ENCODE measurements around the gene TAS2R46. TPM values are rescaled to one million over a fixed set of nuclear protein-coding genes. Genes with fewer than 3 reads are reported as not detected.

TAS2R46 gene
- total and polyA plus RNA-seq, 2 of the 13 experiments (the other 11 are each of a cell fraction or from before 2014, with no cell fraction given) = 0.16 to 3.5 TPM

DNA sequence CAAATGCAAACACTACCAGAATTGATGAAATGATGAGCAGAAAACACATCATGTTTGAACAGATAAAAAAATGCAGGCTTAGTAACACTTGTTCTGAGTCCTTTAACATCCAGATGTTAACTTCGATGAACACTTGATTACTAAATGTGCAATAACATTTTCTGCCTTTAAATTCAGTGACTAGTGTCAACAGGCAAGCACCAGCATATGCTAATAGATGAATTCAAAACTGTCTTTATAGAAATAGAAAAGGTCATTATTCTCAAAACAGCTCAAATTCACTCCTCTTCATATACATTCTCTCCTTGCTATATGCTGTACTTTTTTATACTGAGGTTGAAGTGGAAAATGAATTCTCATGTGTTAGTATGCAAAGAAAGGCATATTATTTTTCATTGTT lies 39.6 kb downstream of the TAS2R46 start, which contains the start of gene TAS2R19 (continued):
- TF ChIP-seq ZNF318 (CRISPR knock-in tag; IDR thresholded peaks at IDR 0.05) = no peak
- no peak for TF ChIP-seq ZNF382 (CRISPR knock-in tag; IDR thresholded peaks at IDR 0.05; ENCODE audit: borderline replicate concordance)
- TF ChIP-seq ZNF629 (CRISPR knock-in tag; conservative IDR thresholded peaks at IDR 0.05) = no peak
- no peak for TF ChIP-seq HNRNPH1 (optimal IDR thresholded peaks at IDR 0.05; ENCODE audit: low read depth, low read length)
- TF ChIP-seq, protein P1, sequence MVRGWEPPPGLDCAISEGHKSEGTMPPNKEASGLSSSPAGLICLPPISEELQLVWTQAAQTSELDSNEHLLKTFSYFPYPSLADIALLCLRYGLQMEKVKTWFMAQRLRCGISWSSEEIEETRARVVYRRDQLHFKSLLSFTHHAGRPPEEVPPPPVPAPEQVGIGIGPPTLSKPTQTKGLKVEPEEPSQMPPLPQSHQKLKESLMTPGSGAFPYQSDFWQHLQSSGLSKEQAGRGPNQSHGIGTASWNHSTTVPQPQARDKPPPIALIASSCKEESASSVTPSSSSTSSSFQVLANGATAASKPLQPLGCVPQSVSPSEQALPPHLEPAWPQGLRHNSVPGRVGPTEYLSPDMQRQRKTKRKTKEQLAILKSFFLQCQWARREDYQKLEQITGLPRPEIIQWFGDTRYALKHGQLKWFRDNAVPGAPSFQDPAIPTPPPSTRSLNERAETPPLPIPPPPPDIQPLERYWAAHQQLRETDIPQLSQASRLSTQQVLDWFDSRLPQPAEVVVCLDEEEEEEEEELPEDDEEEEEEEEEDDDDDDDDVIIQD (CRISPR knock-in tag; IDR thresholded peaks at IDR 0.05; ENCODE audit: low read depth) = no peak
- TF ChIP-seq U2AF2 (IDR thresholded peaks at IDR 0.05; ENCODE audit: low read depth, low read length) = no peak
- TF ChIP-seq ZNF484 (CRISPR knock-in tag; IDR thresholded peaks at IDR 0.05; ENCODE audit: borderline replicate concordance, low read depth) = no peak

Measured in HepG2 (cell line).